GM19463 (cell line): ENCODE measurements around the gene DEUP1.

Experiments used
- ATAC-seq: cut with Tn5 transposase; IDR thresholded peaks from one replicate; pipeline ENCODE4 v1.9.1; 2021; ENCODE audit warnings: mild to moderate bottlenecking, moderate library complexity; ENCODE audit not compliant: unreplicated experiment

DEUP1 gene

DNA sequence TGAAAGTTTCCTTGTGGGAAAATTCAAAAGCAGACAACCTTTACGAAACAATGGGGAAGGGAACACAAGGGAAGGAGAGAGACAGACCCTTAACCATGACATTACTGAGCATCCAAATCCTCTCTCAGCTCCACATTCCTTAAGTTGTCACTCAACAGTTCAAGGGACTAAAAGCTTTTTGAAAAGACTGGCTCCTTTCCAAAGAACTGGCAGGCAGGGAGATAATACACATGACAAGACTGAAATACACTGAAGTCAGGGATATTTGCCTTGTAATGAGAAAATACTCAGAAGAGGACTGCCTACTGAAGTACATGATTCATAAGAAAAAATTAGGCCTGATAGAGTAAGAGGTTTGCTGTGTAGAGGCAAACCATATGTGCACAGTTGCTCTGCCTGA lies 143.6 kb downstream of the DEUP1 start:
- ATAC-seq, result no peak

DNA sequence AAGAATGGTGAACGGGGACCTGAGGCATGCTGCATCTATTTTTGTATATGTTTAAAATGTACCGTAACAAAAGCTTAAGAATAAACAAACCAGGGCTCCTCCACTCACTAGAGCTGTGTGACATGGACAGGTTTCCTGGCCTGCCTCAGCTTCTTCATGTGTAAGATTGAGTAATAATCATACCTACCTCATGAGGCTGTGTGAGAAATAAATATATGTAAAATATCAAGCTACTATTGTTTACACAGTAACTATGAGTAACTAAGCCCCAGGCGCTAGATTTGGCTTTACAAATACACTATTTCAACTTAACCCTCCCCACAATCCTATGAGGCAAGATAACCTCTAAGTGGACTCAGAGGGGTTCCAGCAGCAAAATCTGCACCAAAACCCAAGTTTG lies 146.3 kb downstream of the DEUP1 start:
- no peak for ATAC-seq

DNA sequence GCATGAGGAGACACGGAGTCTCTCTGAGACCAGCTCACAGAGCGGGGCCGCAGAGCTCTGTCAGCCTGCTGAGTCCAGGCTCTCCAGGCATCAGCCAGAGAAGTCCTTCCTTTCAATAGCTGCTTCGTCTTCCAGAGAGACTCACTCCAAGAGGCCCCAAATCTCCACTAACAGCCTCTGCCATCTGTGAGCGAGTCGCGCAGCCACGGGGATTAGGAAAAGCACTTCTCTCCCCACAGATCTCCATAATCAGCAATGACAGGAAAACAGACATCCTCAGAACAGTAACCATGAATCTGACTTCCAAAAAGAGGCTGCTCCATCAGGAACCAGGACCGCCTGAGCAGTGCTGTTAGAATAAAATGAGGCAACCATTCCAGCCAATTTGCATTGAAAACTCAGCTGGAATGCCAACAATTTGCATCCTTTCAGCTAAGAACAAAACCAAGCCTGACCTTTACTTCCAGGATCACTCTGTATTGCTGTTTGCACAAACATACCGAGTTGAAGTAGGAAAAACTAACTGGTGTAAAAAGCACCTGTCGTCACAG lies 147.2 kb downstream of the DEUP1 start:
- ATAC-seq, result no peak

DNA sequence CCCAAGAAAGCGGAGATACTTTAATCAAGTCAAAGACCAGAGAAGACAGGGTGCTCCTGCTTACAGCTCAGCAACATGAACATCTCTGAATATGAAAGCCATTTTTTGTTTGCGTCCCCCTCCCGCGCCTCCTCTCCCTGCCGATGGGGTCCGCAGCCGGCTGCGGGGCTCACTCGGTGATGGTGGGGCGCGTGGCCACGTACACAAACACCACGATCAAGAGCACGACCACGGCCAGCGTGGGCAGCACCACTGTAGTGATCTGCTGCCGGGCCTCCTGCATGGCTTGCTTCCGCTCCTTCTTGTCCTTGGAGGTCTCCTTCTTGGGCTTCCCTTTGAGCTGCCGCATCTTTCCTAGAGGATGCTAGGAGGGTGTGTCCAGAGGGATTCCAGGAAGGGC lies 148.3 kb downstream of the DEUP1 start:
- ATAC-seq, result no peak

DNA sequence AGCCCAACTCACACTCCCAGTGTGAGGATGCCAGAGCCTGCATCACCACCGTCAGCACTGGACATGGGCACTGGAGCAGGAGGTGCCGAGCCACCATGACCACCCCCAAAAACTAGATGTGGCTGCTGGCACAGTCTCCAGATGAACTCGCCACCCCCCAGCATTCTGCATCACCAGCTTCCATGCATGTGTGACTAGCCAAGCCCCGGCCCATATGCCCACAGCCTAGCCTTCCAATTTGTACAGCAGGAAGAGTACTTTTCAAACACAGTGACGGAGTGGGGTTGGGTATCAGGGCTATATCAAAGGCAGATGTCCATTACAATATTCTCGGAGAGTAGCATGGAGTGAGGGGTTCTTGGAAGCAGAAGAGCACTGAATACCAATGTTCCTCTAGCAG lies 149.7 kb downstream of the DEUP1 start:
- ATAC-seq, result no peak

DNA sequence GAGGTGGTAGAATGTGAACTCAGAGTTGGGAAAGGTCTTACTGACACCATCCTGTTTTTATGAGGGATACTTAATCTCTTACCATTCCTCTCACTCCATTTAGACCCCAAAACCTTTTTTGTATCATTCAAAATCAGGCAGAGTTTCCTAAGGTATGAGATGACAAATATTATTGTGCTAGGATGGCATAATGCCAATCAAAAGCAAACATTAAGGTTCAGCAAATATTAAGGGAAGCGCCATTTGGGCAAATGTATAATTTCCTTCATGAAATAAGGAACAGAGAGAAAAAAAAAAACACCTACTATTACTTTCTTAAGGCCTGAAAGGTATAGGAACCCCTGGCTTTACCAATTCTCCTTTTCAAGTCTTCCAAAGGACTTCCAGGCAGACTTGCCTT lies 150.2 kb downstream of the DEUP1 start:
- ATAC-seq, result no peak

DNA sequence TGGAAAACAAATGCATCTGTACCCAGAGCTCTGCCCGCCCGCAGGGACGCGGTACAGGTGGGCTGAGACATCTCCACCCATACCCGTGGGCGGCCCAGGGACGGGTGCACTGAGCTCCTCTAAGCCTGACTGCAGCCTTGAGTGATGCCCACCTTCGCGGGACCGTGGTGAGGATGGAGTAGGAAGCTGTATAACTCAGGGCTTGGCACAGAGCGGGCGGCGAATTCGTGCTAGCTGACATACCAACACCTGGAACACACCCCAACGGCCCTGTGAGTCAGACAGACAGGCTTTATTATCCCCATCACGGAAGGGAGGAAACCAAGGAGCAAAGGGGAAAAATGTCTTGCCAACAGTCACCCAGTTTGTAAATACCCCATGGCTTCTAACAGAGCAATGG lies 150.7 kb downstream of the DEUP1 start:
- no peak for ATAC-seq

DNA sequence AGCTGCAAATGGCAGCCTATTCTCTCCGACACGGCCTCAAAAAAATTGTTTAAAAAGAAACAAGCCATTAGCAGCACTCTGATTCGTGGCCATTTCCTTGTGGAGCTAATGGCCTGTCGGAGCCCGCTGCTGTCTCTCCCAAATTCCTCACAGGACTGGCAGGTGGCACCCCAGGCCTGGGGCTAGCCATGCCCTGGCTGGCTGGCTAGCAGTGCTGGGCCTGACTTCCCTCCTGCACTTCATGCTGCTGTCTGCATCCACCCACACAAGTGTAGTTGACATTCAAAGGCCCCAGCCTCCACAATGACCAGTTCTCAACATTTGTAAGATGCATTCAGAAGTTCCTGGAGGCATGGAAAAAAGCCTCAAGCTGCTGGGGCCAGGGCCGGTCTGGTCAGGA lies 151.2 kb downstream of the DEUP1 start:
- no peak for ATAC-seq

DNA sequence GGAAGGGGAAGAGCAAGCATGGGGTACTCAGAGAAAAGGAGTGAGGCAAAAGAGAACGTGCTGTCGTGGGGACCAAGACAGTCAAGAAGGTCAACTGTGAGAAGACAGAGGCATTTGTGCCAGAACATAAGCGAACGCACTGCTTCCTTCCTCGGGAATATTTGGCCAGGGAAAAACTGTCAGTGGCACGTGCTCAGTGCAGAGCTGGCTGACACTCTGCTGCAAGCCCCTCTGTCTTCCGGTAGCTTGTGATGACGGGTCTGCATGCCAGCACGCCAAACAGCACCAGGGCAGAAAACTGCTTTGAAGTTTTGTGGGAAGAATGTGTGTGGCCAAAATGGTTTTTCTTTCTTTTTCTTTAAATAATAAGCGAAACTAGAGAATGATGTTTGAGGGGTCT lies 152.0 kb downstream of the DEUP1 start:
- ATAC-seq, result no peak

DNA sequence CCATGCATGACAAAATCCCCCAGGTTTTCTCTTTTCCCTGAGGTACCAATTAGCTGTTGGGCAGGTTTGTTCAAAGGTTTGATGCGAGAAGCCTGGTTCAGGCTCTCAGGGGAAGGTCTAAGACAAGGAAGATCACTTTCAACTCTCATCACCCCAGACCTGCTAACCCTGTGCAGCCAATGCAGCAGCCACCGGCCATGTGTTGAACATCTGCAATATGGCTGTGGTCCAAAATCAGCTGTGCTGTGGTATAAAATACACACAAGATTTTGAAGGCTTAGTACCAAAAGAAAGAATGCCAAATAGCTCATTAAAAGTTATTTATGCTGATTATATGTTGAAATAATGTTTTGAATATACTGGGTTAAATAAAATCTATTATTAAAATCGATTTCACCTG lies 154.2 kb downstream of the DEUP1 start:
- ATAC-seq, result no peak

DNA sequence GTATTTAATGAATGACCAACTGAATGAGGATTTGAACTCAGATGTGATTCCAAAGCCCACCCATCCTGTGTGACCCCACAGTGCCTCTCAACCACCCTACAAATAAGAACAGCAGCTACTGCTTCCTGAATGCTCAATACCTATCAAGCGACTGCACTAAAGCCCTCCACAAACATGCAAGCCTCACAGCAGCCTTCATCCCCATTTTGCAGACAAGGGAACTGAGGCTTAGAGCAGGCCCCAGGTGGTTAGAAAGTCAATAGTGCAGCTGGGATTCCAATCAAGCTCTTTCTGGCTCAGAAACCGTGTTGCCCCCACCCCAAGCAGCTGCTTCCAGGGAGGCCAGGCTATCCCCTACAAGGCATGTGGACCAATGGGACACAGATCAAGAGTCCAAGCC lies 155.4 kb downstream of the DEUP1 start:
- no peak for ATAC-seq

DNA sequence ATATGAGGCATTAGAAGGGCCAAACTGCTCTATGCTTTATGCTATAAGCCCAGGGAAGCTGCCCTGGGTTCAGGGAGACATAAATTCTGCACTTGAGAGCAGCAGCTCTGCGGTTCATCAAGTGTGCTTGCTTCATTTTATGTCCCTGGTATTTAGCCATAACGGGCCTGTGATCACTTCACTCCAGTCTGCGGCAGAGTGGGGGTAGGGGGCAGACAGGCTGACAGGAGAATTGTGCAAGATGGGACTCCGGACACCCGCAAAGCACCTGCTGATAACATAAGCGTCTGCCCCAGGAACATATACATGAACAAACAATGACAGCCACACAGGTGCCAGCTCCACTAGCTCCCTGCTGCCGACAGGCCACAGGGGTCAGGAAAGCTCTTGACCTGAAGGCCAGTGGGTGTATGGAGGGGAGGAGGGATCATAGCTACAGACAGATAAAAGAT lies 156.5 kb downstream of the DEUP1 start:
- no peak for ATAC-seq
